GM12872 (cell line): ENCODE data around the gene UACA.

Experiments
- CTCF ChIP-seq: IDR thresholded peaks from 3 replicates; pipeline ENCODE4 v1.5.1; 2011; ENCODE audit warnings: low read depth, mild to moderate bottlenecking, low read length, moderate library complexity; ENCODE audit not compliant: insufficient read depth

UACA gene

GRCh38 chr15:70633991-70634390 lies 129.4 kb downstream of the UACA start:
- TF ChIP-seq CTCF = no peak

- no peak for TF ChIP-seq CTCF
Measured at GRCh38 chr15:70633103-70633831, 130.1 kb downstream of the UACA start.

- no peak for TF ChIP-seq CTCF
Measured at GRCh38 chr15:70632491-70633102, 130.8 kb downstream of the UACA start.

GRCh38 chr15:70632079-70632478 lies 131.3 kb downstream of the UACA start:
- no peak for TF ChIP-seq CTCF

- no peak for TF ChIP-seq CTCF
Measured at GRCh38 chr15:70629735-70630273, 133.6 kb downstream of the UACA start.

- no peak for TF ChIP-seq CTCF
Measured at GRCh38 chr15:70628549-70628896, 134.8 kb downstream of the UACA start.

- TF ChIP-seq CTCF = no peak
Measured at GRCh38 chr15:70627734-70628548, 135.4 kb downstream of the UACA start.
